IMR-90 (cell line): ENCODE data around the gene GPR183. TPM values are rescaled to one million over a fixed set of nuclear protein-coding genes. Genes with fewer than 3 reads are reported as not detected.

ENCODE experiments used
- ATAC-seq: fragments of 200-7000 bp; cut with Tn5 transposase; 2 replicates; pipeline ENCODE4 v1.9.1; 2020; ENCODE audit warnings: low read depth, mild to moderate bottlenecking, moderate library complexity
- BruUV-seq: library from RNA; stranded (reverse); fragments of 400-500 nt; replicated peaks from 2 replicates; lab custom pipeline; 2021; lab: Mats Ljungman, UMichigan
- CTCF ChIA-PET: fragments of 300-600 bp; formaldehyde crosslinking; extraction: SDS; loops from one replicate; lab custom pipeline; 2021; ENCODE audit warnings: antibody characterized with exemption; lab: Yijun Ruan, JAX
- POLR2A ChIA-PET: fragments of 300-600 bp; sonication (Branson Sonifier 250); formaldehyde crosslinking; loops from one replicate; lab custom pipeline; 2022; ENCODE audit warnings: antibody characterized with exemption; ENCODE audit not compliant: unreplicated experiment; lab: Charles Lee
- DNase-seq: peaks from one replicate; pipeline ENCODE4 v3.0.0; 2013
- H2AFZ ChIP-seq: replicated peaks from 2 replicates; pipeline ENCODE3; 2013; ENCODE audit warnings: low read length, mild to moderate bottlenecking; ENCODE audit not compliant: poor library complexity
- H2AK5ac ChIP-seq: 2 replicates; pipeline ENCODE4 v1.6.1; 2013; ENCODE audit warnings: low read depth, low read length, inconsistent platforms
- H2AK9ac ChIP-seq: replicated peaks from 2 replicates; pipeline ENCODE3; 2013; ENCODE audit warnings: mild to moderate bottlenecking, low read depth, low read length, moderate library complexity; ENCODE audit not compliant: poor library complexity
- H2BK120ac ChIP-seq: 2 replicates; pipeline ENCODE4 v1.6.1; 2013; ENCODE audit warnings: low read depth, low read length, inconsistent platforms
- H2BK15ac ChIP-seq: 3 replicates; pipeline ENCODE4 v1.6.1; 2013; ENCODE audit warnings: low read depth, low read length, inconsistent platforms
- H2BK20ac ChIP-seq: 2 replicates; pipeline ENCODE4 v1.6.1; 2013; ENCODE audit warnings: low read depth, mild to moderate bottlenecking, inconsistent platforms, low read length, moderate library complexity
- H2BK5ac ChIP-seq: 2 replicates; pipeline ENCODE4 v1.6.1; 2013; ENCODE audit warnings: mild to moderate bottlenecking, low read depth, low read length, inconsistent platforms; ENCODE audit not compliant: poor library complexity, severe bottlenecking
- H3K14ac ChIP-seq: replicated peaks from 2 replicates; pipeline ENCODE4 v1.6.1; 2013; ENCODE audit warnings: low read depth, low read length, inconsistent platforms
- H3K18ac ChIP-seq: 2 replicates; pipeline ENCODE4 v1.6.1; 2013; ENCODE audit warnings: low read depth, low read length, control low read depth
- H3K23ac ChIP-seq: 2 replicates; pipeline ENCODE4 v1.6.1; 2013; ENCODE audit warnings: low read depth, low read length, inconsistent platforms
- H3K27ac ChIP-seq: 2 replicates; pipeline ENCODE4 v1.5.1; 2013; ENCODE audit warnings: mild to moderate bottlenecking, control low read depth, low read length; ENCODE audit not compliant: insufficient read depth
- H3K27me3 ChIP-seq: 2 replicates; pipeline ENCODE4 v1.6.1; 2013; ENCODE audit warnings: low read length; ENCODE audit not compliant: control insufficient read depth, insufficient read depth
- H3K36me3 ChIP-seq: 2 replicates; pipeline ENCODE4 v1.6.1; 2013; ENCODE audit warnings: low read length, mixed read lengths; ENCODE audit not compliant: control insufficient read depth, insufficient read depth
- H3K4ac ChIP-seq: 2 replicates; pipeline ENCODE4 v1.6.1; 2013; ENCODE audit warnings: low read depth, low read length, inconsistent platforms
- H3K4me1 ChIP-seq: 2 replicates; pipeline ENCODE4 v1.6.1; 2013; ENCODE audit warnings: low read length, mixed read lengths; ENCODE audit not compliant: control insufficient read depth, insufficient read depth
- H3K4me2 ChIP-seq: 2 replicates; pipeline ENCODE4 v1.6.1; 2013; ENCODE audit warnings: low read depth, mild to moderate bottlenecking, control low read depth, low read length, moderate library complexity
- H3K4me3 ChIP-seq: 2 replicates; pipeline ENCODE4 v1.5.1; 2013; ENCODE audit warnings: low read depth, mild to moderate bottlenecking, control low read depth, low read length, moderate library complexity; ENCODE audit not compliant: insufficient read depth
- H3K56ac ChIP-seq: 2 replicates; pipeline ENCODE4 v1.6.1; 2013; ENCODE audit warnings: low read length, inconsistent platforms; ENCODE audit not compliant: insufficient read depth; ENCODE audit errors: extremely low read depth
- H3K79me1 ChIP-seq, 2 experiments: 2 replicates each; pipeline ENCODE4 v1.6.1; 2013; ENCODE audit warnings: low read length in 2 of 2, inconsistent platforms in 1 of 2, low read depth in 1 of 2
- H3K9ac ChIP-seq: 2 replicates; pipeline ENCODE4 v1.6.1; 2013; ENCODE audit warnings: low read depth, low read length, control low read depth
- H3K9me1 ChIP-seq: 2 replicates; pipeline ENCODE4 v1.6.1; 2013; ENCODE audit warnings: low read length, inconsistent platforms; ENCODE audit not compliant: insufficient read depth
- H3K9me3 ChIP-seq: 2 replicates; pipeline ENCODE4 v1.6.1; 2013; ENCODE audit warnings: low read length; ENCODE audit not compliant: control insufficient read depth, insufficient read depth
- H4K20me1 ChIP-seq: 2 replicates; pipeline ENCODE4 v1.6.1; 2013; ENCODE audit warnings: low read length, inconsistent platforms; ENCODE audit not compliant: insufficient read depth
- H4K5ac ChIP-seq: 2 replicates; pipeline ENCODE4 v1.6.1; 2013; ENCODE audit warnings: mild to moderate bottlenecking, low read depth, low read length, control low read depth
- H4K8ac ChIP-seq, 2 experiments: 2 replicates each; pipeline ENCODE4 v1.6.1; 2013; ENCODE audit warnings: low read depth in 2 of 2, low read length in 2 of 2, control low read depth in 1 of 2, inconsistent platforms in 1 of 2
- H4K91ac ChIP-seq: 2 replicates; pipeline ENCODE4 v1.6.1; 2013; ENCODE audit warnings: low read depth, low read length, inconsistent platforms; ENCODE audit not compliant: insufficient read depth
- BHLHE40 ChIP-seq: fragments of 150-350 bp; IDR thresholded peaks from 2 replicates; pipeline ENCODE4 v1.6.1; 2016; ENCODE audit warnings: mild to moderate bottlenecking, low read depth, low read length
- CEBPB ChIP-seq: IDR thresholded peaks from 2 replicates; pipeline ENCODE4 v1.6.1; 2012; ENCODE audit warnings: low read depth, low read length, improper control_type of control experiment
- CHD1 ChIP-seq: IDR thresholded peaks from 2 replicates; pipeline ENCODE4 v1.6.1; 2012; ENCODE audit warnings: low read depth, low read length, improper control_type of control experiment
- CTCF ChIP-seq: conservative IDR thresholded peaks from 2 replicates; pipeline ENCODE4 v1.5.1; 2012; ENCODE audit warnings: mild to moderate bottlenecking, low read depth, low read length, improper control_type of control experiment
- ELK1 ChIP-seq: fragments of 150-350 bp; IDR thresholded peaks from 2 replicates; pipeline ENCODE4 v1.6.1; 2016; ENCODE audit warnings: low read depth, mild to moderate bottlenecking, low read length, moderate library complexity, borderline replicate concordance
- FOS ChIP-seq: fragments of 150-350 bp; IDR thresholded peaks from 2 replicates; pipeline ENCODE4 v1.6.1; 2016; ENCODE audit warnings: low read depth, low read length
- MAFK ChIP-seq: IDR thresholded peaks from 2 replicates; pipeline ENCODE4 v1.6.1; 2012; ENCODE audit warnings: low read depth, low read length, improper control_type of control experiment
- MAZ ChIP-seq: IDR thresholded peaks from 2 replicates; pipeline ENCODE4 v1.6.1; 2012; ENCODE audit warnings: low read depth, mild to moderate bottlenecking, low read length, improper control_type of control experiment, moderate library complexity, borderline replicate concordance
- MXI1 ChIP-seq: IDR thresholded peaks from 2 replicates; pipeline ENCODE4 v1.6.1; 2012; ENCODE audit warnings: low read depth, mild to moderate bottlenecking, low read length, moderate library complexity, borderline replicate concordance
- NFE2L2 ChIP-seq: fragments of 150-350 bp; IDR thresholded peaks from 2 replicates; pipeline ENCODE4 v1.6.1; 2016; ENCODE audit warnings: low read depth, mild to moderate bottlenecking, low read length
- POLR2A ChIP-seq: IDR thresholded peaks from 2 replicates; pipeline ENCODE4 v1.6.1; 2012; ENCODE audit warnings: mild to moderate bottlenecking, low read depth, low read length
- RAD21 ChIP-seq: IDR thresholded peaks from 2 replicates; pipeline ENCODE4 v1.6.1; 2012; ENCODE audit warnings: low read length, improper control_type of control experiment
- RCOR1 ChIP-seq: IDR thresholded peaks from 2 replicates; pipeline ENCODE4 v1.6.1; 2012; ENCODE audit warnings: mild to moderate bottlenecking, low read length, improper control_type of control experiment; ENCODE audit not compliant: insufficient replicate concordance
- RFX5 ChIP-seq: IDR thresholded peaks from 2 replicates; pipeline ENCODE4 v1.8.0; 2012; ENCODE audit warnings: low read depth, mild to moderate bottlenecking, low read length, moderate library complexity
- SMC3 ChIP-seq: fragments of 150-350 bp; IDR thresholded peaks from 2 replicates; pipeline ENCODE4 v1.6.1; 2016; ENCODE audit warnings: low read depth, mild to moderate bottlenecking, antibody characterized with exemption, low read length, moderate library complexity
- USF2 ChIP-seq: fragments of 150-350 bp; IDR thresholded peaks from 2 replicates; pipeline ENCODE4 v1.6.1; 2017; ENCODE audit warnings: mild to moderate bottlenecking, antibody characterized with exemption, low read length, low read depth
- WGBS, 2 experiments: methylation state at CpG; one replicate each; pipeline versions ENCODE4 v1.1.5 to v1.1.7; 2013; ENCODE audit warnings: missing lambda C conversion rate in 2 of 2; ENCODE audit not compliant: insufficient read length in 1 of 2; ENCODE audit errors: extremely low coverage in 2 of 2; 5-methylcytosine and 5-hydroxymethylcytosine counted together
- dilution Hi-C: fragments of 300-500 bp; cut with HindIII; formaldehyde crosslinking; loops from one replicate; pipeline ENCODE4 v1.14.3; 2018; ENCODE audit warnings: low sequenced_read_pairs; ENCODE audit not compliant: unreplicated experiment
- in situ Hi-C: fragments of 300-500 bp; cut with MboI; formaldehyde crosslinking; loops from 3 replicates; pipeline ENCODE4 v1.14.3; 2019; ENCODE audit warnings: low sequenced_read_pairs, inconsistent platforms, mixed read lengths
- intact Hi-C: fragments of 100-400 bp; cut with micrococcal nuclease; formaldehyde crosslinking; loops from 2 replicates; pipeline ENCODE4 v1.10.0; 2022
- polyA plus RNA-seq, 3 experiments: library from polyadenylated mRNA; depleted of rRNA; stranded (reverse); fragments of >200 nt; gene quantifications; 2 replicates each; pipeline ENCODE4 v1.2.3, GENCODE V29; 2012; ENCODE audit warnings: low replicate concordance in 1 of 3
- total RNA-seq: library from RNA; depleted of rRNA; stranded (reverse); fragments of >200 nt; gene quantifications from 2 replicates; pipeline ENCODE4 v1.2.3, GENCODE V29; 2012

Gene GPR183
- total and polyA plus RNA-seq, 2 of the 4 experiments (the other 2 are of a cell fraction), result 0.18 to 0.31 TPM

GRCh38 chr13:99268822-99269221 is 38.4 kb downstream of the GPR183 start:
- intact Hi-C loops (loop anchor here (1.0 to 10.0 kb wide), 3 partner anchors 168 to 424 kb away; no protein-coding TSS in a partner anchor), dilution Hi-C loops (no loop called here), in situ Hi-C loops (no loop called here)
- H4K20me1 ChIP-seq, result 0 out of 2 replicates have a peak, but pooled peaks cover 5% of the 10 kb centered on the region
- no peak overlapping the region for H4K91ac ChIP-seq
- no peak overlapping the region for H3K27ac ChIP-seq
- H3K18ac ChIP-seq, result no peak overlapping the region
- H2AK5ac ChIP-seq, result no peak overlapping the region
- WGBS, 2 experiments, result no CpG with 5 or more reads among the region's 3 CpGs
- H2AK9ac ChIP-seq, result no peak overlapping the region
- no peak overlapping the region for H2AFZ ChIP-seq
- no peak overlapping the region for H3K4ac ChIP-seq
- no peaks in the 10 kb centered on the region for H3K27me3 ChIP-seq
- ATAC-seq (no peak), DNase-seq (no peak)
- no peak for TF ChIP-seq NFE2L2
- no peak for TF ChIP-seq CEBPB
- no peak for TF ChIP-seq BHLHE40
- no peak for TF ChIP-seq CTCF
- TF ChIP-seq USF2, result no peak
- TF ChIP-seq POLR2A, result no peak
- no peak for TF ChIP-seq MXI1
- TF ChIP-seq MAFK, result no peak
- no peak for TF ChIP-seq SMC3
- no peak for TF ChIP-seq RAD21
- TF ChIP-seq ELK1, result no peak
- no peak for TF ChIP-seq RFX5
- no peak for TF ChIP-seq MAZ
- TF ChIP-seq CHD1, result no peak
- no peak for TF ChIP-seq FOS
- TF ChIP-seq RCOR1, result no peak
- no peak overlapping the region for H3K23ac ChIP-seq
- H3K4me1 ChIP-seq, result no peaks in the 10 kb centered on the region
- POLR2A ChIA-PET, result no interaction called here
- H4K5ac ChIP-seq, result no peak overlapping the region
- no peaks in the 10 kb centered on the region for H3K9me1 ChIP-seq
- H3K36me3 ChIP-seq, result peaks cover 5% of the 10 kb centered on the region
- H3K4me3 ChIP-seq, result no peak overlapping the region
- no peak overlapping the region for H3K14ac ChIP-seq
- H2BK15ac ChIP-seq, result no peak overlapping the region
- H3K79me1 ChIP-seq, result peaks cover 0 to 6% of the 10 kb centered on the region in 2 experiments; a peak in 3 of 4 replicates
- no peak overlapping the region for H3K4me2 ChIP-seq
- H2BK120ac ChIP-seq, result no peak overlapping the region
- H4K8ac ChIP-seq, result no peak overlapping the region
- no peak overlapping the region for H2BK5ac ChIP-seq
- CTCF ChIA-PET, result interaction anchor here (0.9 to 4.5 kb wide), 9 partner anchors 11 to 171 kb away, joined by 3 to 85 read pairs (median 6); no protein-coding TSS in a partner anchor
- H2BK20ac ChIP-seq, result no peak overlapping the region
- no TSS peak for BruUV-seq
- H3K56ac ChIP-seq, result no peak overlapping the region
- H3K9ac ChIP-seq, result no peak overlapping the region
- H3K9me3 ChIP-seq, result no peaks in the 10 kb centered on the region; the same call in none of the 2 replicates
